HG03432 (cell line): ENCODE measurements around the gene MYOM3.

Experiments
- ATAC-seq: cut with Tn5 transposase; IDR thresholded peaks from one replicate; pipeline ENCODE4 v1.9.1; 2021; ENCODE audit warnings: mild to moderate bottlenecking, moderate library complexity; ENCODE audit not compliant: unreplicated experiment

The MYOM3 gene

GRCh38 chr1:24111996-24112779 is at the start of gene MYOM3:
Gene MYOM3 (minus strand): TSS chr1:24112135. CDS start chr1:24108636, 3,499 bp downstream.
- no peak for ATAC-seq

- ATAC-seq, result no peak
These were observed 49.3 kb upstream of the MYOM3 start for GRCh38 chr1:24161270-24161669.

GRCh38 chr1:24159366-24159765 is 47.4 kb upstream of the MYOM3 start:
- no peak for ATAC-seq

- ATAC-seq, result no peak
These were observed 46.1 kb upstream of the MYOM3 start for GRCh38 chr1:24157918-24158481.

- no peak for ATAC-seq
These were observed 44.8 kb upstream of the MYOM3 start for GRCh38 chr1:24156542-24157260.

- no peak for ATAC-seq
These were observed 43.3 kb upstream of the MYOM3 start for GRCh38 chr1:24155011-24155782.

GRCh38 chr1:24154215-24154614 is 42.3 kb upstream of the MYOM3 start:
- ATAC-seq, result no peak

GRCh38 chr1:24152631-24153494 is 40.9 kb upstream of the MYOM3 start:
- no peak for ATAC-seq

GRCh38 chr1:24151175-24151533 is 39.2 kb upstream of the MYOM3 start:
- ATAC-seq, result no peak

- no peak for ATAC-seq
These were observed 38.6 kb upstream of the MYOM3 start for GRCh38 chr1:24150234-24151174.

- ATAC-seq, result no peak
These were observed 37.9 kb upstream of the MYOM3 start for GRCh38 chr1:24149866-24150233.

GRCh38 chr1:24147816-24148215 is 35.9 kb upstream of the MYOM3 start:
- no peak for ATAC-seq

- ATAC-seq, result no peak
These were observed 35.3 kb upstream of the MYOM3 start for GRCh38 chr1:24147194-24147593.

GRCh38 chr1:24142546-24143534 is 30.9 kb upstream of the MYOM3 start, which contains the start of gene IL22RA1:
Gene IL22RA1 (minus strand): TSS chr1:24143140. CDS start chr1:24143082, 58 bp downstream.
- ATAC-seq, result no peak

- ATAC-seq, result no peak
These were observed 29.5 kb upstream of the MYOM3 start for GRCh38 chr1:24141311-24141997.

GRCh38 chr1:24140741-24141181 is 28.8 kb upstream of the MYOM3 start:
- ATAC-seq, result no peak

- ATAC-seq, result no peak
These were observed 28.0 kb upstream of the MYOM3 start for GRCh38 chr1:24139841-24140425.
